NOMO-1 (cell line): ENCODE data around the gene MEAK7.
A peak's percentile ranks its signal among the peaks of the same experiment; 100 is the strongest.

Experiments
- DNase-seq, 2 experiments: peaks; one replicate each; lab custom pipeline; 2025; ENCODE audit not compliant: unreplicated experiment in 2 of 2; lab: John Stamatoyannopoulos, UW

MEAK7 gene

GRCh38 chr16:84513666-84514065, 9.2 kb upstream of the MEAK7 start:
- DNase-seq: no peak

GRCh38 chr16:84513123-84513522, 8.7 kb upstream of the MEAK7 start:
- DNase-seq: no peak

- no peak for DNase-seq
These were observed 7.4 kb upstream of the MEAK7 start for GRCh38 chr16:84511831-84512230.

- peak; percentile 55 to 79 for DNase-seq
These were observed 6.8 kb upstream of the MEAK7 start for GRCh38 chr16:84511180-84511800.

GRCh38 chr16:84509032-84509950, 4.8 kb upstream of the MEAK7 start:
- no peak for DNase-seq

GRCh38 chr16:84508502-84508901, 4.0 kb upstream of the MEAK7 start:
- DNase-seq: no peak

GRCh38 chr16:84507011-84507982, 2.8 kb upstream of the MEAK7 start:
- DNase-seq: peak in 1 of 2 experiments; percentile 28

GRCh38 chr16:84505249-84506187, 1.1 kb upstream of the MEAK7 start:
- DNase-seq: no peak

- no peak for DNase-seq
These were observed 586 bp downstream of the MEAK7 start for GRCh38 chr16:84503751-84504395.

GRCh38 chr16:84502581-84502980, 1.9 kb downstream of the MEAK7 start:
- DNase-seq: no peak

- DNase-seq: no peak
These were observed 2.4 kb downstream of the MEAK7 start for GRCh38 chr16:84502075-84502474.

GRCh38 chr16:84501077-84501735, 3.3 kb downstream of the MEAK7 start:
- DNase-seq: no peak

GRCh38 chr16:84500531-84500930, 3.9 kb downstream of the MEAK7 start:
- DNase-seq: no peak

GRCh38 chr16:84499638-84500037, 4.8 kb downstream of the MEAK7 start:
- DNase-seq: no peak

- DNase-seq: no peak
These were observed 5.4 kb downstream of the MEAK7 start for GRCh38 chr16:84498859-84499620.

GRCh38 chr16:84498223-84498610, 6.2 kb downstream of the MEAK7 start:
- DNase-seq: no peak

- no peak for DNase-seq
These were observed 6.8 kb downstream of the MEAK7 start for GRCh38 chr16:84497418-84498222.
